Activated CD4-positive, alpha-beta T cell treated with anti-CD3 and anti-CD28 coated beads, Interleukin-2, Interleukin-4, amounts not matched to agents 100 ng/mL and 50 ng/mL, durations not matched to agents 16 hours and 8 hours (primary cell): ENCODE data around the gene PFDN1.
A peak's percentile ranks its signal among the peaks of the same experiment; 100 is the strongest.
"Not testable (repeated sequence)": the region's sequence is repeated elsewhere in the genome, so short reads cannot be mapped to it uniquely, and the experiment has no call there.

Source experiments
- DNase-seq: peaks from one replicate; pipeline ENCODE4 v3.0.0-alpha.2; 2020; ENCODE audit warnings: low spot score

The PFDN1 gene

DNA sequence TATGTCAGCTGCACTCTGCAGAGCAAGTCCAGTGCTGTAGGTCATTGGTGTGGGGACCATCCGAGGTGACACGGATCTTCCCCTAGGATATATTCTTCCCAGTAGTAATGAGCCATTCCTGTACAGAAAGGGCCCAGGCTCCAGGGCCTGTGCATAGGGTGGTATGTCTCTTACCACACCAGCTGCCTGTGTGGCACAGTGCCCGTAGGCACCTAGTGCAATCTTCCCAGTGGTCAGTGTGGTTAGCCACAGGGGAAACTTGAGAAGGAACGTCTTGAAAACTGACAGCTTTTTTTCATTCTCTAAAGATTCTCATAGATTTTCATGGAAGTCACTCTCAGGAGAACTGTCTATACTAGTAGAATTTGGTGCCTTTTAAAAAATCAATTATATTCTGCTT, 88.1 kb downstream of the PFDN1 start:
- no peak for DNase-seq

GRCh38 chr5:140213370-140213983, 89.4 kb downstream of the PFDN1 start:
- DNase-seq: peak; percentile 39

GRCh38 chr5:140208065-140208464, 94.8 kb downstream of the PFDN1 start:
- no peak for DNase-seq

- no peak for DNase-seq
These were observed 95.5 kb downstream of the PFDN1 start for GRCh38 chr5:140207250-140207964.

- DNase-seq: no peak
These were observed 96.9 kb downstream of the PFDN1 start for GRCh38 chr5:140205952-140206351.

DNA sequence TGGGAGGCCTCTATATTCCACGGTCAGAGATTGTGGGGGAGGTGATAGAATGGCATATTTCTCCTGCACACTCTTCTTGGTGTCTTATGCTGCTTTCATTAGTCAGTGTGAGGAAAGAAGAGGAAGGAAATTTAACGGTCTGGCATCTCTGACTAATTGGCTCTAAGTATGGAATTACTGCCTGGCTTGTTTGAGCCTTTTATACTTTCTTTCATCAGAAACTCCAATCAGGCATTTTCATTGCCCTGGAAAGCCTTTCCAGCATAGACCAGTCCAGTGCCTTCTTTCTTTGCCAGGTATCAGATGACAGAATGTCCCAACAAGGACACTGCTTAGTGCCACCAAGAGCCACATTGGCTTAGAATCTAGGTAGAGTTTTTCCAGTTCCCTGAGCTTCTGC, 97.7 kb downstream of the PFDN1 start:
- no peak for DNase-seq

DNA sequence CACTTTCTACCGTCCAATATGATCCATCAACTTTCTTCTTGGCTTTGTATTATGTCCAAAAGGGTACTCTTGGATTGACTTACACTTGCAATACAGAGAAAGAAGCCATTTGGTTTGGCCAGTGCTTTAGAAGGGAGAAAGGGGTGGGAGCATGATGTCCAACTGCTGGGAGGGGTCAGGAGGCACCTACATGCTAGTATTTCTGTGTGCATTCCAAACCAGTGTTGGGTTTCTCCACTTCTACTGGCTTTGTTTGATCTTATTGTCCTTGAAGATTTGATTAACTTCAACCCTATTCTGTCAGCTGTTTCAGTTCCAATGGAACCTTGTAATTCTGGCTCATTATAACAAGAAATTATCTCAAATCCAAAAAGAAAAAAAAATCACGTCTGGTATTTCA, 100.3 kb downstream of the PFDN1 start:
- DNase-seq: no peak

DNA sequence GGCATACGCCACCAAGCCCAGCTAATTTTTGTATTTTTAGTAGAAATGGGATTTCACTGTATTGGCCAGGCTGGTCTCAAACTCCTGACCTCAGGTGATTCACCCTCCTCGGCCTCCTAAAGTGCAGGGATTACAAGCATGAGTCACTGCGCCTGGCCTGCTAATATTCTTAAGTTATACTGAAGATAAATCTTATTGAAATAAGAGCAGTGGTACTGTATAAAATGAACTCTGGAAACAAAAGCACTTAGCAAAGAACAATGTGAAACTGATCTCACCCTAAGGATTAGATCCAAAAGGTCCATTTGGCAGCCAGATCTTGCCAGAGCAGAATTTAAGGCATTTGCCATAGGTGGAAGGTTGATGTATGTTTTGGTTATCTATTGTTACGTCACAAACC, 100.8 kb downstream of the PFDN1 start:
- no peak for DNase-seq

DNA sequence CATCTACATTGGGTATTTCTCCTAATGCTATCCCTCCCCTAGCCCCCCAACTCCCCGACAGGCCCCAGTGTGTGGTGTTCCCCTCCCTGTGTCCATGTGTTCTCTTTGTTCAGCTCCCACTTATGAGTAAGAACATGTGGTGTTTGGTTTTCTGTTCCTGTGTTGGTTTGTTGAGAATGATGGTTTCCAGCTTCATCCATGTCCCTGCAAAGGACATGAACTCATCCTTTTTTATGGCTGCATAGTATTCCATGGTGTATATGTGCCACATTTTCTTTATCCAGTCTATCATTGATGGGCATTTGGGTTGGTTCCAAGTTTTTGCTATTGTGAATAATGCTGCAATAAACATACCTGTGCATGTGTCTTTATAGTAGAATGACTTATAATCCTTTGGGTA, 104.0 kb downstream of the PFDN1 start:
- not testable (repeated sequence) for DNase-seq

DNA sequence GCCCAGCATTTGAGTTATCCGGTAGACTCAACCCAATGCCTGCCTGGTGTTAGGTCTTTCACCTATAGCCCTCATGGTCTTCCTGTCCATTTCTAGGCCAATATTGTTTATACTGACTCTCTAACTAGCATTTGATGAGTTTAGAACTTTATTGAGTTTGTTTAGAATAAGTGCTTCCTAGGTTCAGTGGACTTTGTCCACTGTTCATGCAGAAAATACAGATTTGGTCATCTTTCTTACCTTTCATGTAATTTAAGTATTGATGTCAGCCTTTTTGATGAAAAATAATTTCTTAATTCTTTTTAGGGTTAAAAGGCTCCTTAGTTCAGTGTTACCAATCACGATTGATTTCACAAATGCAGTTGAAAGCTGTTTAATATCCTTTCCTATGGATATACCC, 105.9 kb downstream of the PFDN1 start:
- DNase-seq: no peak

DNA sequence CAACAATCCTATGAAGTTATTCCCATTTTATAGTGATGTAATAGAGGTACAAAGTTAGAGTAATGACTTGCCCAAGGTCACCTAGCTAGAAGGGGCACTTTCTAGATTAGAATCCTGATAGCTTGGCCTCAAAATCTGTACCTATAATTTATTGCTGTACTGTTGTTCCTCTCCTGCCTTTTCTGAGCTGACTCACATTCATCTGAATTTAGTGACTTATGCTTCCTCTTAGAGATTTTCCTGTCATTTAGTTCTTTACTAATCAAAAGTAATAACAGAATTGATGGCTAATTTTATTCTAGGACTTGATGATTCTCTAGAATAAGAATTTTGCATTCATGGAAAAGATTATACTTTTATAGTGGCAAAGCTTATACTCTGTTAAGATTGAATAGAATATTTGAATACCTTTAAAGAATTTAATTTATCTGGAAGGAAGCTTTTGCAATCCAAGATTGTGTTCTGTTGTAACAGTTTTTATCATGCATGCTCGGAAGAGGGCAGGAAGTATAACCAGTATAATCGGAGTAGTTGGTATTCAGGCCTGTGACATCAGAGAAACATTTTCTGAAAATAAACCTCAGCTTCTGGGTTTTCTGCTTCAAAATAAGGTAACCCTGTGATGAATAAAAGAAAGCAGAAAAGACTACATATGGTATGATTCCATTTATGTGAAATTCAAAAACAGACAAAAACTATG, 106.6 kb downstream of the PFDN1 start:
- DNase-seq: no peak
